HEK293T (cell line): ENCODE results near the gene ARHGEF7.

Experiments used
- ARNT ChIP-seq: fragments of 450-650 bp; IDR thresholded peaks from 2 replicates; pipeline ENCODE4 v1.6.1; 2017; ENCODE audit warnings: mild to moderate bottlenecking
- L3MBTL2 ChIP-seq: fragments of 450-650 bp; conservative IDR thresholded peaks from 2 replicates; pipeline ENCODE4 v1.6.1; 2016; ENCODE audit warnings: mild to moderate bottlenecking
- NFRKB ChIP-seq: fragments of 450-650 bp; IDR thresholded peaks from 2 replicates; pipeline ENCODE4 v1.6.1; 2016; ENCODE audit warnings: mild to moderate bottlenecking, moderate library complexity
- SP1 ChIP-seq: fragments of 450-650 bp; IDR thresholded peaks from 2 replicates; pipeline ENCODE4 v1.6.1; 2017

DNA sequence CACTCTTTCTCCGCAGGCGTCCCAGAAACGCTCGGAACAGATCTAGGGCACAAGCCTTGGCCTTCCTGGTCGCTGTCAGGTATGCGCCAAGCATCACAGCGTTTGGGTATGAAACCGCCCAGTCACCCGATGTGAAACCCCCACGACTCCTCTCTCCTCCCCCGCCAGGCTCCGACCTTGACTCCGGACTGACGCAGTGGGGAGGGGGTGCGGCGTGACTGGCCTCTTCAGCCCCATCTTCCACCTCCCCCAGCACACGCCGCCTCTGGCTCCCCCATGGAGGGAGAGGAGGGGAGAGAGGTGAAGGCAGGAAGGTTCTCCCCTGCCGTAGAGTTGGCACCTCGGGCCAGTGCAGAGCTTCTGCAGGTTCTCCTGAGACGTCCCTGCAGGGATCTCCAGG, 22.0 kb upstream of the ARHGEF7 start:
- no peak for TF ChIP-seq L3MBTL2
- no peak for TF ChIP-seq ARNT
- no peak for TF ChIP-seq SP1
- TF ChIP-seq NFRKB, result no peak
